T-helper 2 cell (primary cell): ENCODE measurements around the gene SUN3.

Experiments
- DNase-seq, 5 experiments: peaks; one replicate each; pipeline versions ENCODE4 v3.0.0 to v3.0.0-alpha.2; 2012 to 2022

The SUN3 gene

GRCh38 chr7:47978790-47979144 is 50.1 kb downstream of the SUN3 start:
- DNase-seq: no peak

- DNase-seq: no peak
These were observed 55.2 kb downstream of the SUN3 start for GRCh38 chr7:47973739-47974138.

GRCh38 chr7:47970761-47971160 is 58.1 kb downstream of the SUN3 start:
- DNase-seq: no peak

- DNase-seq: peak in 3 of 5 experiments; percentile 28 to 57 (median 30)
These were observed 59.8 kb downstream of the SUN3 start for GRCh38 chr7:47968847-47969774.

- DNase-seq: no peak
These were observed 61.2 kb downstream of the SUN3 start for GRCh38 chr7:47967708-47968107.

GRCh38 chr7:47967123-47967522 is 61.8 kb downstream of the SUN3 start:
- DNase-seq: no peak

GRCh38 chr7:47965456-47965855 is 63.5 kb downstream of the SUN3 start:
- no peak for DNase-seq

- DNase-seq: no peak
These were observed 66.6 kb downstream of the SUN3 start for GRCh38 chr7:47962262-47962661.

GRCh38 chr7:47957156-47957555 is 71.8 kb downstream of the SUN3 start:
- no peak for DNase-seq

- DNase-seq: no peak
These were observed 72.7 kb downstream of the SUN3 start for GRCh38 chr7:47956220-47956619.

- no peak for DNase-seq
These were observed 74.5 kb downstream of the SUN3 start for GRCh38 chr7:47954231-47954911.

GRCh38 chr7:47953822-47954221 is 75.1 kb downstream of the SUN3 start:
- DNase-seq: peak in 1 of 5 experiments; percentile 57

GRCh38 chr7:47952224-47952623 is 76.7 kb downstream of the SUN3 start:
- no peak for DNase-seq

GRCh38 chr7:47951374-47951773 is 77.5 kb downstream of the SUN3 start:
- DNase-seq: no peak

- no peak for DNase-seq
These were observed 78.2 kb downstream of the SUN3 start for GRCh38 chr7:47950714-47951113.

GRCh38 chr7:47949703-47950102 is 79.2 kb downstream of the SUN3 start:
- DNase-seq: no peak

GRCh38 chr7:47948141-47948790 is 80.6 kb downstream of the SUN3 start, which contains the start of gene PKD1L1:
TSS of gene PKD1L1 (minus strand) at chr7:47948466. CDS start at chr7:47948440, 26 bp downstream.
- DNase-seq: no peak

GRCh38 chr7:47947355-47947749 is 81.6 kb downstream of the SUN3 start:
- DNase-seq: no peak

- DNase-seq: peak in 1 of 5 experiments; percentile 39
These were observed 82.1 kb downstream of the SUN3 start for GRCh38 chr7:47946581-47947354.

- DNase-seq: peak; percentile 27 to 61 (median 58)
These were observed 83.5 kb downstream of the SUN3 start for GRCh38 chr7:47945261-47946015.

GRCh38 chr7:47944536-47945260 is 84.2 kb downstream of the SUN3 start:
- DNase-seq: no peak
